Measurements from ENCODE around the gene PTPA.

- no peak for TF ChIP-seq CTCF (IDR thresholded peaks at IDR 0.05)
- TF ChIP-seq POLR2A (IDR thresholded peaks at IDR 0.05): no peak
Measured at GRCh38 chr9:129182122-129182521, 70.9 kb downstream of the PTPA start.

All from Peyer's patch (tissue), 4 donors.